Activated CD8-positive, alpha-beta memory T cell treated with anti-CD3 and anti-CD28 coated beads for 36 hours (primary cell): ENCODE data around the gene CELF2. TPM values are rescaled to one million over a fixed set of nuclear protein-coding genes. Genes with fewer than 3 reads are reported as not detected.

Experiments used
- CTCF ChIA-PET: fragments of 350-600 bp; sonication (Branson Sonifier 250); formaldehyde crosslinking; loops from one replicate; lab custom pipeline; 2021; ENCODE audit warnings: antibody characterized with exemption; lab: Charles Lee
- POLR2A ChIA-PET: fragments of 350-600 bp; sonication (Branson Sonifier 250); formaldehyde crosslinking; loops from one replicate; lab custom pipeline; 2021; ENCODE audit warnings: antibody characterized with exemption; lab: Charles Lee
- total RNA-seq, 2 experiments: library from RNA; stranded (reverse); gene quantifications; one replicate each; pipeline ENCODE4 v1.2.3, GENCODE V29; 2021

Gene CELF2
- total RNA-seq, 2 experiments from 2014 or later = 153 to 154 TPM

DNA sequence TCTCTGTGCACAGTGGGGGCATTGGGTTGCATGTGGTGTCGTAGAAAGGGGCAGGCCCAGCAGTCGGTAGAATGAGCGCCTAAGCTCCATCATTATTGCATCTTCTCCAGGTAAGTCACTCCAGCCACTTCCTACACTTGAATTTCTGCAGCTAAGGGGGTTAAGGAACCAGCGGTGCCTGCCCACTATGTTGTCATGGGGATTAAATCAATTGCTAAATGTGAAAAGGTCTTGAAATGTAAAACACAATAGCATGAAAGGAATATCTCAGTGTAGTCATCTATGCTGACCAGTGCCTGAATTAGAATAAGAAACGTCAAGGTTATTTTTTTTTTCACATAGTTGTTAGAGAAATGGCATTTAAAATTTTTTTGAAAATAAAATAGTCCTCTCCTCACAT, 15.2 kb upstream of the CELF2 start:
- CTCF ChIA-PET = no interaction called here
- POLR2A ChIA-PET = no interaction called here

DNA sequence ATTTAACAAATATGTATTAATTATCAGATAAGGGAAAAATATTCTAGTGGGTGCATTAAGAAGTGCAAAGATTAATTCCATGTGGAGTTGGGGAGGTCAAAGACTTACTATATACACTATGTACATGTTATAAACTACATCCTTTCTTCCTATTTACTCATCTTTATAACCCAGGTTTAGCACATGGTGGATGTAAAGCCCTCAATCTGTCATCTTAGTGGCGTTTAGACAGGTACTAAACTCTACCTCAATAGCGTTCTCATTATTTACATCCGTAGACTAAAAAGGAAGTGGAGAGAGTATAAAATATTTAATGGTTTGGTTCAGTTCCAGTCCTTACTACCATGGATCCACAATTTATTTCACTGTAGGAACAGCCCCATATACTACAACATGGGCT, 14.8 kb upstream of the CELF2 start:
- CTCF ChIA-PET = no interaction called here

DNA sequence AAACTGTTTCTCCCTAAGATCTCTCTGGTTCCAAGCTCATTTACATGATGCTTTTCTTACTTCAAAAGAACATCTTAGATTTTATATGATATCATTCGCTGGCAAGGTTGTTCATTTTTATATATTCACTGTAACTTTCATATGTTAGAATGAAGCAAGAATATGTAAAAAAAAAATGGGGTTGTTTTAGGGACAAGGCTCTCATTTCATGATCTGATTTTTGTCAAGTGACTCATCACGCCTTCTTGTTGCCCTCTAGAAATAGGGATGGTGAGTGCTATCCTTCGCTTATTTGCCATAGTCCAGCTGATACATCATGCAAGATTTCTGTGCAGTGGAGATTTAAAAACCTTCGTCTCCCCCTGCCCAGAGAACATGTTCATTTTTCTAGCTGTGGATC, 14.0 kb upstream of the CELF2 start:
- POLR2A ChIA-PET = no interaction called here
- CTCF ChIA-PET = no interaction called here

More for the DNA sequence above, 14.8 kb upstream of the CELF2 start:
- POLR2A ChIA-PET = no interaction called here

DNA sequence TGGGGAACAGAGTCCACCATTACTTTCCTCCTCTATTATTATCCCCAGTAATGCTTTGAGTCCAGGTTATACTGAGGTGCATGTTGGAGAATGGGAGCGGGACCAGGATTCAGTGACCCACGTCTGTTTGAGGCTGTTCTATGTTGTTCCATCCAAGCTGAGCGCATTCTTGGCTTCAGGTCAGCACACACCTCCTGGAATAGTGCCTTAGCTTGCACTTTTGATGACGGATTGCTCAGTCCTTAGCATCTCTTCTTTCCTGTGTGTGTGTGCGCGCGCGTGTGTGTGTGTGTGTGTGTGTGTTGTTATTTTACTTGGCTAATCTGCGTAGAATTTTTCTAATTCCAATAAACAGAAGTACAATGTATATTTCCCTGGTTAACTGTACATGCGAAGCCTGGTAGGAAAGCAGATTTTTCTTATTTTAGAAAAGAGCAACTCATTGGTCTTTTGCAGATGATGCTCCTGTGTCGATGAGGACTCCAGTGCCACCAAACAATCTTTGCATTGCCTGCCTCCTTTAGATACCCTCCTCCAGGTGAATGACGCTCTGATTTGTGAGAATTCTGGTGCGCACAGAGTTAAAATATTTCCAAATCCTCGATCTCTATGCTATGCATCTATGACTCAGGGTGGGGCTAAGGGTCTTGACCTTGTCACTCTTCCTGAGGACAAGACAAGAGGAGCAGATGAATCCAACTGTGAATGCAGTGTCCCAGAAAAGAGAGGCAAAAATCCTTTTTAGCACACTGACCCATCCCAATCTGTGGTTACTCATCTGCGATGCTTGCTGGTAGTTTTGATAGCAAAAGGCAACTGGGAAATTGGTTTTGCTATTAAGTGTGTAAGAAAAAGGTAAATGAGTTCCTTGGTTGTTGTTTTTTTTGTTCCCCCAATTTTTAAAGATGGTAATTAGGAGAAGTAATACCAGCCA, 13.3 kb upstream of the CELF2 start:
- POLR2A ChIA-PET = no interaction called here
- CTCF ChIA-PET = no interaction called here

DNA sequence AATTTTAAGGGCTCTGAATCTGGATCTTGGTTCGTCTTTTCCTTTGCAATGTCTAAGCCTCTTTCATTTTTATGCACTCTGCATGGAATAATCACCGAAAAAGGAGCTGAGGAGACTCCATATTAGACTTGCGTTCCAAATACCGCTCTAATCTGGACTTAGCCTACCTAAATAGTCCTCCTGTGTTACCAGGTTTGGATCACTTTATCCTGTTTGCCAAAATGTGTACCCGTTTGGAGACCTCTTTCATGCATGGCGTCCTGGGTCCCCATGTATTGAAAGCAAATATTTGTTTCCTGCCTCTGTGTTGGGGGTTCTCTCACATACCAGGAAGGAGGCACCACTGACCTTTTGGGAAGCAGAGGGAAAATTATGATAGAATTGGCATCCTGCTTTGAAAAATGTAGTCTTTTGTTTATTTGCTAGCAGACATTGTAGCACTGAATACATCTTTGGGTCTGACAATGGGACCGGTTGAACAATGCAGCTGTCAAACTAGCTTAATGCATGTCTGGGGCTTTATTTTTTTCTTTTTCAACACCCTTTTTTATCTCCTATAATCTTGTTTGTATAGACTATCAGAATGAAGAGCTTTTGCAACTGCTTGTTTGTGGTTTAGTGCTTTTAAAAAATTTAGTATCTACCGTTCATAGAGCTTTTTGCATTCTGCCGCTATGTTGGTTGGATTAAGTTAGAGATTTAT, 11.8 kb upstream of the CELF2 start:
- ChIA-PET POLR2A (no interaction called here), CTCF (no interaction called here)

DNA sequence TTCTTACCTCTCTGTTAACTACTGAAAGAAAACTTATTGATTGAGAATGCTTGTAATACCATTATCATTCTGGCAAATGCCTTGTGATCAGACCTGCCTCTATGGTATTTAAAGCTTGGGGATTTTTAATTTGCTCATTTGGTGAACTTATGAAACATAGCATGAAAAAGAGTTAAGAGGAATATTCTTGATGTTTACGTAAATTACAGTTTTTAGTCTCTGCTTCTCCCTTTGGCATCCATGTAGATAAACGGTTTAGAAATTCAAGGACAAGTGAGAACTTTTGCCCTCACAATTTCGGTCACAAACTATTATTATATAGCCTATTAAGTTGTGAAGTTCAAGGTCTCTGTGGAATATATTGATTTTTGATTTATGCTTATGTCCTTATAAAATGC, 11.2 kb upstream of the CELF2 start:
- ChIA-PET CTCF (no interaction called here), POLR2A (no interaction called here)

DNA sequence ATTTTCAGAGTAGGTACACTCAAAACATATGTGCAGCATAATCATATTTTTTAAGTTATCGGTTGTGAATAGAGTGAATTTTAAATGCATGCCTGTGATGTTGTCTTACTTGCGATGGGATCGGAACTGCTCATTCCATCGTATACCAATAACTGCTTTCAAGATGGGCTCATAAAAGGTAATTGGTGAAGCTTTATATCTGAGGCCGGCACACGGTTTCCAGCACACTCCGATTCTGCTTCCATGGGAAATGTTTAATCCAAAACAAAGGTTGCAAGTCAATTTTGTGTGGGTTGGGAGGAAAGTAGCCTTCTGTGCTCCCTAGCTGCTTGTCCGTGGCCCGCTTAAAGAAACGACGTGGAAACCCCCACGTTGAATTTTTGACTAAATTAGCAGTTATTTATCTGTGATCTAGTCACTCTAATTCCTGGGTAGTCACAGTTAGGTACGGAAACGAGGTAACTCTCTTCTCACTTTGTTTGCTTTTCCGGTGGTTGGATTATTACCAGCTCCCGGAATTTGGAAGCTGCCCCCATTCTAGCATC, 10.1 kb upstream of the CELF2 start:
- POLR2A ChIA-PET = no interaction called here

DNA sequence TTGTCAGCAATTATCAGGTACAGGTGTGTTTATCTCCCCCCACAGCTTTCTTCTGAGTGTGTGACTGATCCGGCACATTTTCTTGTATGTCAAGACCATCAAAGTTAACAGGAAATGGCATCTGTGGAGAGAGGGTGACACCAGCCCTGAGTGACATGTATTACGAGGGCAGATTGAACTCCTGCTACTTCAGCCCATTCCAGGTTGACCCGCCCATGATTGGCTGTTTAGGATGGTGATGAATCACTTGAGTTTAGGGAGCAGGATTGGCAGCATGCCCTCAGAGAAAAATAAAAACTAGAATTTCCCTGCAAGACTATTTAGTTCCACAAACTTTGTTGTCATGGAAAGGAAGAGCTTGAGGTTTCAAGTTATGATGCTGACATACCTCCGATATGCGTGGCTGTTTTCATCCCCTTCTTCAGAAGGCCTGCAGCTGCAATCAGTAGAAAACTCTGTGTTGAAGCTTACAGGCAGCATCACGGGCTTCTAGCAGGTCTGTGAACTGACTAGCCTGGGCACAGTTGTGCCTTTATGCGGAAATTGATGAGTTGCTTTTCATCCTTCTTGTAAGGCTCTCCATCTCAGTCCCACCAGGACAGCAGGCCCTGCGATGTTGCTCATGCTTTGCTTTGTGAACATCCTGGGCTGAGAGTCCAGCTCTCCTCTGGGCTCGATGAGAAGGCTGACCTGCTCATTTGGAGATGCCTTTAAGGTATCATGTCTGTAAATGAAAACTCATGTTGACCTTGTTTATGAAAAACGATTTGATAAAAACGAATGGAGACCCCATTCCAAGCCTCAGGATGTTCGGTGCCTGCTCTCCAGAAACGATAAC, 8.0 kb upstream of the CELF2 start:
- ChIA-PET CTCF (no interaction called here), POLR2A (no interaction called here)

More for the DNA sequence above, 10.1 kb upstream of the CELF2 start:
- CTCF ChIA-PET = no interaction called here

DNA sequence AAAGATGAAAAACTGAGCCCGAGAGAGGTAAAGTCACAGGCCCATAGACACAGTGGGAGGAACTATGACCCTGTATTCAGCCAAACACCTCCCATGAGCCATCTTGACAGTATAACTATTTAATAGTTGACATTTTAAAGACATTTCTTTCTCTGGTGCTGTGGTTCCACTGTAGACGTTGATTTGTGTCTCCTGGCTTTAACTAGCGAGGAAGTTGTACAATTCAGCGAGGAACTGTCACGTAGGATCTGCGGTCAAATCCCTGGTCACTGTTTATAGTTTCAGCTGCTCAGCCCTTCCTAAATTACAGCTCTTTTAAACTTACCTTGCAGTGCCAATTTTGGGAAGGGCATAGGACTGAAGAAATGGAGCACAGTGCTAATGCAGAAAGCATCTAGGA, 7.1 kb upstream of the CELF2 start:
- CTCF ChIA-PET = no interaction called here

DNA sequence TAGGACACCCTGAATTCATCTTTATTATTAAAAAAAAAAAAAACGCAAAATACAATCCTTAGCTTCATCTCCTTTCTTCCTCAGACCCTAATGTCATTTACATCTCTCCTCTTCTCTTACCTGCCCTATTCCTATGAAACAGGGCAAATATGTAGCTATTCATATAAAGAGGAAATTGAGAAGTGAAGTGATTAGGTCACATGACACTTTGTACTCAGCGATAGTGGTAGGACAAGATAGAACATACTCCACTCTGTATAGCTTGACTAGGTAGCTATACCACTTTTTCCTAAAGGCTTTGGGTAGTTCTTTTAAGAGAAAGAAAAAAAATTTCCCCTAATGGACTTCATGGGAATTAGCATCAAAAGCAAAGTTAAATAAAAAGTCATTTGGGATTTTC, 6.2 kb upstream of the CELF2 start:
- ChIA-PET CTCF (no interaction called here), POLR2A (no interaction called here)

More for the DNA sequence above, 7.1 kb upstream of the CELF2 start:
- POLR2A ChIA-PET = no interaction called here

DNA sequence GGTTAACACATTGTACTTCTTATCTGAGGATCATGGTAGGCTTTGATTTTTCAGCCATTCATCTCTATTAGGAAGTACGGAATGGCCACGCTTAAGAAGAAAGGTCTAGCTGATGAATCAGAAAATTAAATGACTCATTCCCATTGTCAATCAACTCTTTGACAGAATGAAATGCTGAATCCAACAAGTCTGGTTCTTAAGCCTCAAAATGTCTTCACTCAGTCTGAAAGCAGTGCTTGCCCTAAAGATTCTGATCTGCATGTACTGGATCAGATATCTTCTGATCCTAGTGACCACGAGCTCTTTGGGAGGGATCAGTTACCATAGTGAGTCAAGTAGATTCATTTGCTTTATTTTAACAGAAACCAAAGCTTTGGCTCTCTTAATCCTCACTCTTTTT, 5.7 kb upstream of the CELF2 start:
- ChIA-PET POLR2A (no interaction called here), CTCF (no interaction called here)

DNA sequence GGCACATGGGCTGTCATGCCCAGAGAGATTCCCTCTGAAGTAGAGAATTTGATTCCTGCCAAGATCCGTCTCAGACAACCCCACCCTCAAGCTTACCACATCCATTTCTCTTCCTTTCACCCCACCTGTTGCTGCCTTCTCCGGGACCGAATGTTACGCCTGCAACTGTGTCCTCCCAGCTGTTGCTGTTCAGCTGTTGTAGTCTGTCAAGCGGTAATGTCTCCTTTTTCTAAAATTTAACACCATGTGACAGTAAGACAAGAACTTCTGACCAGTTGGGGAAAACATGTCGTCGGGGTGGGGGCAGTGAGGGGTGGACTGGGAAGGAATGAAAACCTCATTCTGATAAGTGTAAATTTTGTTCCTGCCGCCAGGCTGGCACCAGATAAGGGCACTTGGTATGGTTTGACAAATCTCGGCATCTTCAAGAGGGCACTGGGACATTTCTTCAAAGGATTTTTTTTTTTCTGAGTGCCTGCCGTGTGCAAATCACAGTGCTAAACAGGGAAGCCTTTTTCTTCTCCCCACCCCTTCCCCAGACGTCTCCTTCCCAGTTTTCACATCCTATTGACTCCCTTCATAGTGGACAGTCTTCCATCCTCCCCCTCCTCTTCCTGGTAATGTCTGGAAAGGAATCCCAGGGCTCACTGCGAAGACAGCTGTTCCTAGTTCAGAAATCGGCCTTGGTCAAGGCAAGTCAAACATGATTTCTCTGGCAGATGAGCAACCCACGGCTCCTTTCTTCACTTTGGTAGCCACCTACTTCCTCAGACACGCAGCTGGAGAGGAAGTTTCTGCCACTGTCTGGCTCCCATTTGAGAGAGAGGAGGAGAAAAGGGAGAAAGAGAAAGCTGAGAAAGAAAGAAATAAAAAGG, 5.0 kb upstream of the CELF2 start:
- POLR2A ChIA-PET = no interaction called here
- CTCF ChIA-PET = no interaction called here

DNA sequence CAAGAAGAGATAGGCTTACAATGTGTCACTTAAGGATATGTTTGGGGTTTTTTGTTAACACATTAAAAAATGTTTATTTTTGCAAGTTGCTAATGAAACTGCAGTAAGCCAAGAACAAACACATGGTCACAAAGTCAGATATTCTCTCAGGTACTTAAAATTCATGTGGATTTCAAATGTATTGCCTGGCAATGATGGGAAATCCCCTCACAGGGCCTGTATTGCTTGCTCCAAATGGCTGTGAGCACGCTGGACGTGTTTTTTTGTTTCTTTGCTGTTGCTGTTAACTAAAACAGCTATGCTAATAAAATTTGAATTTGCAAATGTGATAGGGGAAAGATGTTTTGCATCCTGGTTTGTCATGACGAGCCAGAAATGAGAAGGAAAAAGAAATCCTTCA, 3.8 kb upstream of the CELF2 start:
- CTCF ChIA-PET = no interaction called here
- POLR2A ChIA-PET = no interaction called here

DNA sequence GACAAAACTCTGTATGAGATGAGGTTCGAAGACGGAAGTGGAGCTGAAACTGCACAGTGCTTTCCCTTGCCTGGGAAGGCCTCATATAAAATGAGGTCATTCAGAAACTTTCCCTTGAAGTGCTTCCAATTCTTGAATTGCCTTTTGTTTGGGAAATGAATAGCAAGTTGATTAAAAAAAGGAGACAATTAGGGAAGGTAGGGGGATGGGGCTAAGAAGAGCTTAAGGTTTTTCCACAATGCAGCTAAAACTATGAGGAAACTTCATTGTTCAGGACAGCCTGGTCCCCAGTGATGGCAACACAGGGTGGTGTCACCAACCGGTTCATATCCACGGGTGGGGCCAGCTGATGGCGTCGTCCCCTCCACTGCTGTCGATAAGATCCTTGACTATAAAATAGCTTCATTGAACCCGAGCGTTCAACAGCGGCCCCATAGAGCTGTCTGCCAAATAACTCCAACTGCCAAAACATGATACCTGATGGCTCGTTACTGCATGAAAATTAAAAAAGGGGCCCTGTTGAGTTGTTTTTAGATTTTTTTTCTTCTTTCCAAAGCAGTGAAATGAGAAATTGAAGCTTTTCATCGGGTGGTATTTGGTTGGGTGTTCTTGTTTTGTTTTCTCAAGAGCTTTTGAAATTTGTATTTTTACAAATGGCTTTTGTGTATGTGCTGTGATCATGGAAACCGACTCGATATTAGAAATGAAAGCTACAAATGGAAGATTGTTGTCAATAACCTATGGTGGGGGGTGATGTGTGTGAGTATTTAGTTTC, 2.8 kb upstream of the CELF2 start:
- CTCF ChIA-PET = interaction anchor here (1.0 kb wide), 1 partner anchor 9 kb away, joined by 3 read pairs; no protein-coding TSS in a partner anchor
- POLR2A ChIA-PET = no interaction called here

DNA sequence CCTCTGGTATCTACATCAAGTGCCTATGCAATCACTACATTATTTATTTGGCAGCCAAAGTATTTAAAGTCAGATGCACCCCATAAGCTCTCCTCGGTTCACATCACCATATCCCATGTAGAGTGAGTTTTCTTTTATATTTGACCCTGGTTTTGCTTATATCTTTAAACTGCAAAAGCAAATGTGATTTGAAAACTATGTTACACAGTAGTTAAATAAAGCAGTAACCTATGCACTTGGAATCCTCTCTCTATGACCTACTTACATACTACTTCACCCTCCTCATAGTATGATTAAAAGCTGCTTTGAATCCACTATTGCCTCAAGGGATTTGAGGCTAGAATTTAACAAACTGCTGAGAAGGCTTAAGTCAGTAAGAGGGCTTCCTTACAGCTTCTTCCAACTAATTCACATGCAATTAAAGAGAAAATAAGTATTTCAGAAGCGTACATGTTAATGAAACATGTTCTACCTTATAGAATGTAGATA, 2.2 kb upstream of the CELF2 start:
- POLR2A ChIA-PET = no interaction called here

DNA sequence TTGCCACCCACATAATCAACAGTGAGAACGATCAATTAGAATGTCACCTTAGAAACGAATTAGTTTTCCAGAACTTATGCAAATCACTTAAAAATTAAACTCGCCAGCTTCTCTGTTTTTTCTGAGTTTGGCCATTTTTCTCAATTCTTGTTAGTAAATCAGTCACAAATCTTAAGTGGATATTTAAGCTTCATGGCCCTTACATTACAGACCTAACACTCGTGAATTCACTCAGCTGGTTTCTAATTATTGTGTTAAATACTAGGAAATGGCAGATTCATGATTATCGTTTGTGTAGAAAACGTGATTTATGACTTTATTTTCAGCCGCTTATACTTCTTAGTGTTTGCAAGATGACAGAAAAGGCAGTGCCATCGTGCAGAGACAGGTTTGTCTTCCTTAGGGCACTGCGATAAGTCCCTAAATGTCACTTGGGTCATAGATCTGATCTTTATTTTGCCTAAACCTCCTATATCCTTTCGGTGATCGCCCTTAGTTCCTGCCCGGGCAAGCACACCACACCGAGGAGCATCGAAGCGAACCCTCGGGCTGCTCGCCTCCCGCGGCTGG, 587 bp upstream of the CELF2 start:
- POLR2A ChIA-PET = no interaction called here
- CTCF ChIA-PET = no interaction called here

More for the DNA sequence above, 2.2 kb upstream of the CELF2 start:
- CTCF ChIA-PET = no interaction called here

DNA sequence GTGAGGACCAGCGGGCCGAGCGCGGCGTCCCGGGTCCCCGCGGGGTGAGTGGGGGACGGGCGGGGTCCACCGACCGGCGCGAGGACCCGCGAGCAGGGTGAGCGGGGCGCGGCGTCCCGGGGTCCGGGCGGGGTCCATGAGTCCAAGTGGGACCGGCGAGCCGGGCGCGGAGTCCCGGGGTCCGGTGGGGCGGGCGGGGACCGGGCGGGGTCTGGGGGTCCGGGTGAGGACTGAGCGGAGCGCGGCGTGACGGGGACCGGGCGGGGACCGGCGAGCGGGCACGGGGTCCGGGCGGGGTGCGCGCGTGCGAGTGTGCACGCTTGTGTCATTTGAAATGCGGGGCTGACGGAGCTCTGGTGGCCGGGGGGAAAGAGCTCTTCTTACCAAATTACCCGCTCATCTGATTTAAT, 765 bp downstream of the CELF2 start:
- ChIA-PET CTCF (no interaction called here), POLR2A (interaction anchor here (0.7 kb wide), 1 partner anchor 62 kb away, joined by 3 read pairs; no protein-coding TSS in a partner anchor)
